BJ (cell line): ENCODE data around the gene GRIN2C. TPM values are rescaled to one million over a fixed set of nuclear protein-coding genes. Genes with fewer than 3 reads are reported as not detected.

Experiments used
- CTCF ChIA-PET: fragments of 350-600 bp; formaldehyde crosslinking; extraction: SDS; loops from one replicate; lab custom pipeline; 2021; ENCODE audit warnings: antibody characterized with exemption, inconsistent platforms; lab: Yijun Ruan, JAX
- POLR2A ChIA-PET: fragments of 300-600 bp; sonication (Branson Sonifier 250); formaldehyde crosslinking; extraction: SDS; loops from one replicate; lab custom pipeline; 2021; ENCODE audit warnings: antibody characterized with exemption; lab: Charles Lee
- DNase-seq: peaks from one replicate; pipeline ENCODE4 v3.0.0-alpha.2; 2011; ENCODE audit warnings: low read depth
- H3K27me3 ChIP-seq: 2 replicates; pipeline ENCODE4 v1.6.0; 2011; ENCODE audit warnings: low read length; ENCODE audit not compliant: control insufficient read depth, insufficient read depth
- H3K36me3 ChIP-seq: 2 replicates; pipeline ENCODE4 v1.5.1; 2011; ENCODE audit warnings: low read length; ENCODE audit not compliant: control insufficient read depth, insufficient read depth
- H3K4me3 ChIP-seq: 2 replicates; pipeline ENCODE4 v1.5.1; 2011; ENCODE audit warnings: low read depth, mild to moderate bottlenecking, control low read depth, low read length
- CTCF ChIP-seq: IDR thresholded peaks from 2 replicates; pipeline ENCODE4 v1.5.1; 2011; ENCODE audit warnings: low read depth, mild to moderate bottlenecking, control low read depth, inconsistent platforms, low read length, moderate library complexity; ENCODE audit not compliant: insufficient read depth
- polyA plus RNA-seq: library from polyadenylated mRNA; depleted of rRNA; stranded (reverse); fragments of >200 nt; gene quantifications from 2 replicates; pipeline ENCODE4 v1.2.3, GENCODE V29; 2011

Gene GRIN2C
- polyA plus RNA-seq, 1 experiment: 0.04 TPM

DNA sequence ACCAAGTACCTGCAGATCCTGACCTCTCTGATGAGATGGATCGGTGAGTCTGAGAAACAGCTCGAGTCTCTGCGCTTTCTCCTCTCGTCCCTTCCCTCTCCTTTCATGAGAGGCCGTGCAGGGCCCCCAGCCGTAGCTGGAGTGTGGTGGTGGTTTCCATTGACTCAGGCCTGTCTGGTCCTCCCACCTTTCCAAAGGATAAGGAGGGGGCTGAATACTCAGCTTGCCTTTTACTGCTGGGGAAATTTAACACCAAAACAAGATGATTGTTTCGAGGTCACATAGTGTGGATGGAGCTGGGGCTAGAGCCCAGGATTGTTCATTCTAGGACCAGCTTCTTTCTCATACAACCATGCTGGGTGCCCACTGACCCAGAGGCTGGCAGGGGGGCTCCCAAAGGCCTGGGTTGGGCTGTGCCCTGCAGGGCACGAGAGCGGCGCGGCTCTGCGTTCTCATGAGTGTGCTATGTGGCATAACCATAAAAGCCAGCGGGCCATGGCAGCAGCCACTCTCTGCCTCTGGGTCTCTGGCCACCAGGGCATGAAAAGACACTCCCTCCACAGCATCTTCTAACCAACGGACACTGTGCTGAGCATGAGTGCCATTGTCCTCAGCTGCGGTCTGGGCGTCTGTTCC lies 39.8 kb downstream of the GRIN2C start:
- Histone ChIP-seq H3K27me3 (no peaks in the 10 kb centered on the region), H3K4me3 (no peak overlapping the region), H3K36me3 (peaks cover 16% of the 10 kb centered on the region)
- DNase-seq: no peak
- TF ChIP-seq CTCF: no peak
- ChIA-PET CTCF (interaction anchor here (0.9 to 1.5 kb wide), 4 partner anchors 18 to 84 kb away, joined by 3 read pairs; no protein-coding TSS in a partner anchor), POLR2A (no interaction called here)

DNA sequence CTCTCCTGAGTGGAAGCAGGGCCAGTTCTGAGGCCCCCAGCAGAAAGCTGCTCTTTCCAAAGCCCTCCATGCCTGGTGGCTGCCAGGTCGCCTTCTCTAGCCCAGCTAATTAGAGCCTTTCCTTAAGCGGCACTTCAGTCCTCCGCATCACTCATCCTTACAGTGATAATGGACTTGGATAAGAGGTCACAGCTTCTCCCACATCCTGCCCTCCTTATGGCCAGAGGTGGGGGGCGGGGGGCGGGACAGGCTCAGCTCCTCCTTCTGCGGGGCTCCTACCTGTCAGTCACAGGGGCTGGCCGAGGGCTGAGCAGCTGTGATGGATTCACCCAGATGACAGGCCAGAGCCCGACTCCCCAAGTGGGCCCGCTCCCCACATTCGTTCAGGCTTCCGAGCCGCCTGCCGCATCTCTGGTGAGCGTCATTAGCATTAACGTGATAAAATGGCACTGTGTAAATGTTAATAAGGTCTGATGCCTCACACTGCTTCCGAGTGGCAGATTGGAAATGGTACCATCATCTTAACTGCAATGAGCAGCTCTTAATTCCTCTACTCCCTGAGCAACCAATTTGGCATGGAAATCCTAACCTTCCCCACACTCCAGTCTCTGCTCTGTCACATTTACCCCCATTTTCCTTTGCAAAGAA lies 41.3 kb downstream of the GRIN2C start:
- peaks cover 15% of the 10 kb centered on the region for H3K36me3 ChIP-seq
- POLR2A ChIA-PET: no interaction called here
- CTCF ChIA-PET: no interaction called here
- TF ChIP-seq CTCF: no peak
- no peak overlapping the region for H3K4me3 ChIP-seq
- no peak for DNase-seq
- no peaks in the 10 kb centered on the region for H3K27me3 ChIP-seq

DNA sequence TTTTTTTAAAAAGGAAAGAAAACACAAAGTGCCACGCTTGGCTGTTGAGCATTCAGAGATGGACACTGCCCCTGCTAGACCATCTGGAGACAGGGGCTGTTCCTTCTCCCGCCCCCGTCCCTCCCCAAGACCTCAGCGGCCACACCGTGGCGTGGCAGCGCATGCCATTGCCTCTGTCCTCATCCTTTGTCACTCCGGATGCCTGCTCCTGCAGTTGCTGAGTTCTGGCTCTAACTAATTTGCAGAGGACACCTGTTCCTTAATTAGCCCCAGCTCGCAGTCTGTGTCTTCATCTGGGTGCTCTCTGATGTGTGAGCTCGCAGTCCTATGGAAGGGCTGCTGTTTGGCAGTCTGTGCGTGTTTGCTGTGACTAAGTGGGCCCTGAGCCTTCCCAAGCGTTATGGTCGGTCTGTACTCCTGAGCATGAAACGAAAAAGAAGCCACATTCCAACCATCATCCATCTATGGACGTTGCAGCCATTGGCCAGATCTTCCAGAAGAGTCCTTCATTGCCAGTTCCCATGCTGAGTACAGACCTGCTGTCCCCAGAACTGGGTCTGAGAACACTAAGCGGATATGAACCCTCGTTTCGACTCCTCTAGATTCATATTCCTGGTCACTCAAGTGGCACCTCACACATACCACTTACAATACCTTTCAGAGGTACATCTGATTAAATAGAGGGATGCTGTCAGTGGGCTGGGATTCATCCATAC lies 42.6 kb downstream of the GRIN2C start:
- TF ChIP-seq CTCF: no peak
- CTCF ChIA-PET: no interaction called here
- Histone ChIP-seq H3K4me3 (no peak overlapping the region), H3K27me3 (no peaks in the 10 kb centered on the region), H3K36me3 (peaks cover 11% of the 10 kb centered on the region)
- POLR2A ChIA-PET: no interaction called here
- no peak for DNase-seq

- CTCF ChIA-PET: interaction anchor here (1.5 kb wide), 1 partner anchor 24 kb away, joined by 4 read pairs; no protein-coding TSS in a partner anchor
- POLR2A ChIA-PET: no interaction called here
- no peak overlapping the region for H3K4me3 ChIP-seq
- DNase-seq: no peak
- H3K36me3 ChIP-seq: peaks cover 9% of the 10 kb centered on the region
- peak; percentile 21; the same call in 1 of the 2 replicates for TF ChIP-seq CTCF
- no peaks in the 10 kb centered on the region for H3K27me3 ChIP-seq
These were observed 43.9 kb downstream of the GRIN2C start for GRCh38 chr17:74815550-74816370.
